ENCODE data around the gene IDH1. TPM values are rescaled to one million over a fixed set of nuclear protein-coding genes. Genes with fewer than 3 reads are reported as not detected.

Gene IDH1
- total and polyA plus RNA-seq, 10 of the 15 experiments (the other 5 are each of a cell fraction or from before 2014, with no cell fraction given) = 39.0 to 114 (median 55.0) TPM

DNA sequence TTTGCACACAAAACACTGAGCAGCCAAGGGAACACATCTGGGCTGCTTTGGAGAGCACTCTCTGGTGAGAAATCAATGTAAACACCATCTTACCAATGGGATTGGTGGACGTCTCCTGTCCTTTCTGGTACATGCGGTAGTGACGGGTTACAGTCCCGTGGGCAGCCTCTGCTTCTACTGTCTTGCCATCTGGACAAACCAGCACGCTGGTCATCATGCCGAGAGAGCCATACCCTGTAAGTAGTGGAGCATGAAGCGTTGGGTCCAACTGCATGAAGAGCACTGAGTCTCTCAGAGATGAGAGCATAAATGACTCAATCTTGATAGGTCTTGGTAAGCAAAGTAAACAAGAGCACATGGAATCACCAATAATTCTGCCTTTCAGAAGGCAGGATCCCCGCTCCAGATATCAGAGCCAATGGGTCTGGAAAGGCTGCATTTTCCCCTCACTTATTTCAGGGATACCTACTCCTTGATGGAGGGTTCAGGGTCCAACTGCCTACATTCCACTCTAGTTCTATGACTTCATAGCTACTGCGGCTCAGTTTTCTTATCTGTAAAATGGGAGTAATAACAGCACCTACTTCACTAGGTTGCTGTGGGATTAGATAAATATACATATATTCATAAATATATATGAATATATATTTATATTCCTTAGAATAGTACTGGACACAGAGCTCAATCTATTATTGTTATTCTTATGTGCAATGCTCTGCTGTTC is 14.9 kb downstream of the IDH1 start (continued):
- TF ChIP-seq, protein P1, sequence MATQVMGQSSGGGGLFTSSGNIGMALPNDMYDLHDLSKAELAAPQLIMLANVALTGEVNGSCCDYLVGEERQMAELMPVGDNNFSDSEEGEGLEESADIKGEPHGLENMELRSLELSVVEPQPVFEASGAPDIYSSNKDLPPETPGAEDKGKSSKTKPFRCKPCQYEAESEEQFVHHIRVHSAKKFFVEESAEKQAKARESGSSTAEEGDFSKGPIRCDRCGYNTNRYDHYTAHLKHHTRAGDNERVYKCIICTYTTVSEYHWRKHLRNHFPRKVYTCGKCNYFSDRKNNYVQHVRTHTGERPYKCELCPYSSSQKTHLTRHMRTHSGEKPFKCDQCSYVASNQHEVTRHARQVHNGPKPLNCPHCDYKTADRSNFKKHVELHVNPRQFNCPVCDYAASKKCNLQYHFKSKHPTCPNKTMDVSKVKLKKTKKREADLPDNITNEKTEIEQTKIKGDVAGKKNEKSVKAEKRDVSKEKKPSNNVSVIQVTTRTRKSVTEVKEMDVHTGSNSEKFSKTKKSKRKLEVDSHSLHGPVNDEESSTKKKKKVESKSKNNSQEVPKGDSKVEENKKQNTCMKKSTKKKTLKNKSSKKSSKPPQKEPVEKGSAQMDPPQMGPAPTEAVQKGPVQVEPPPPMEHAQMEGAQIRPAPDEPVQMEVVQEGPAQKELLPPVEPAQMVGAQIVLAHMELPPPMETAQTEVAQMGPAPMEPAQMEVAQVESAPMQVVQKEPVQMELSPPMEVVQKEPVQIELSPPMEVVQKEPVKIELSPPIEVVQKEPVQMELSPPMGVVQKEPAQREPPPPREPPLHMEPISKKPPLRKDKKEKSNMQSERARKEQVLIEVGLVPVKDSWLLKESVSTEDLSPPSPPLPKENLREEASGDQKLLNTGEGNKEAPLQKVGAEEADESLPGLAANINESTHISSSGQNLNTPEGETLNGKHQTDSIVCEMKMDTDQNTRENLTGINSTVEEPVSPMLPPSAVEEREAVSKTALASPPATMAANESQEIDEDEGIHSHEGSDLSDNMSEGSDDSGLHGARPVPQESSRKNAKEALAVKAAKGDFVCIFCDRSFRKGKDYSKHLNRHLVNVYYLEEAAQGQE (IDR thresholded peaks at IDR 0.05; ENCODE audit: low read depth, low read length) = no peak
- no peak for TF ChIP-seq FOS (IDR thresholded peaks at IDR 0.05; ENCODE audit: borderline replicate concordance, extremely low read depth, insufficient read length)
- TF ChIP-seq ETV6 (conservative IDR thresholded peaks at IDR 0.05 in 1 of 2, IDR thresholded peaks at IDR 0.05 in 1 of 2; ENCODE audit: borderline replicate concordance in 1 of 2, low read depth in 1 of 2) = no peak

DNA sequence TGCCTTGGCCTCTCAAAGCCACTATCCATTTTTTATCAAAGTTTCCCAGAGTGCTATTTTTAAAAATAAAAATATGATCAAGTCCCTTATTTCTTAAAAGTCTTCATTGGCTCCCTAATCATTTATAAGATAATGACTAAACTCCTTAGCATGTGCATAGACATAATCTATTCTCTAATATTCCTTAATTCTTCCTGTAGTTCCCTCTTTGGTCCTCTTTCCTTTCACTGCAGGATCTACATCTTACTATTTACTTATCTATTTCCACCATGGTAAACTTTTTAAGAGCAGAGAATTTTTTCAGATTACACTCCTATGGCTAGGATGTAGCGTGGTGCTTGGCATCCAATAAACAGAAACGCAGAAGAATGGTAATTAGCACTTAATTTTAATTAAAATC is 19.0 kb downstream of the IDH1 start:
- in situ Hi-C loops (cut with MboI) = no loop called here
- RAD21 ChIA-PET (ENCODE audit: unreplicated experiment) = no interaction called here
- H4K20me1 ChIP-seq (ENCODE audit: control insufficient read depth, insufficient read depth) = no peaks in the 10 kb centered on the region
- POLR2A ChIA-PET = no interaction called here
- ATAC-seq = no peak
- no peaks in the 10 kb centered on the region for H3K4me1 ChIP-seq (ENCODE audit: control insufficient read depth, insufficient read depth, low read length)
- CTCF ChIA-PET = no interaction called here
- intact Hi-C loops (cut with micrococcal nuclease; ENCODE audit: unreplicated experiment) = no loop called here
- H3K27me3 ChIP-seq (replicated peaks in 1 of 2; ENCODE audit: control insufficient read depth in 2 of 2, insufficient read depth in 2 of 2, low read length in 1 of 2) = no peaks in the 10 kb centered on the region
- DNase-seq (ENCODE audit: low read depth, low spot score) = no peak
- no peaks in the 10 kb centered on the region for H3K79me2 ChIP-seq (ENCODE audit: control insufficient read depth, insufficient read depth, low read length)
- no peak overlapping the region for H3K4me2 ChIP-seq (ENCODE audit: control insufficient read depth, insufficient read depth)
- H3K9ac ChIP-seq (ENCODE audit: control insufficient read depth, insufficient read depth, low read length) = no peak overlapping the region
- no peak overlapping the region for H3K27ac ChIP-seq (ENCODE audit: control insufficient read depth, insufficient read depth)
- no peak for FAIRE-seq
- BruUV-seq (replicated peaks) = no TSS peak
- 92% methylated on average over 2 of the region's 2 CpGs for WGBS (ENCODE audit: insufficient coverage, insufficient replicate concordance, low lambda C conversion rate, missing lambda C conversion rate)
- SMC1A ChIA-PET (ENCODE audit: uncharacterized antibody, unreplicated experiment) = no interaction called here
- peaks cover 0 to 4% of the 10 kb centered on the region in 2 experiments; a peak in 3 of 4 replicates for H3K36me3 ChIP-seq (ENCODE audit: control insufficient read depth in 2 of 2, insufficient read depth in 2 of 2, low read length in 1 of 2)
- H3K9me3 ChIP-seq (replicated peaks; ENCODE audit: control insufficient read depth, insufficient read depth, low read length) = 0 out of 3 replicates have a peak, but pooled peaks cover 2% of the 10 kb centered on the region
- no peak overlapping the region for H2AFZ ChIP-seq (ENCODE audit: control insufficient read depth, low read depth, low read length)
- TF ChIP-seq, protein P2, sequence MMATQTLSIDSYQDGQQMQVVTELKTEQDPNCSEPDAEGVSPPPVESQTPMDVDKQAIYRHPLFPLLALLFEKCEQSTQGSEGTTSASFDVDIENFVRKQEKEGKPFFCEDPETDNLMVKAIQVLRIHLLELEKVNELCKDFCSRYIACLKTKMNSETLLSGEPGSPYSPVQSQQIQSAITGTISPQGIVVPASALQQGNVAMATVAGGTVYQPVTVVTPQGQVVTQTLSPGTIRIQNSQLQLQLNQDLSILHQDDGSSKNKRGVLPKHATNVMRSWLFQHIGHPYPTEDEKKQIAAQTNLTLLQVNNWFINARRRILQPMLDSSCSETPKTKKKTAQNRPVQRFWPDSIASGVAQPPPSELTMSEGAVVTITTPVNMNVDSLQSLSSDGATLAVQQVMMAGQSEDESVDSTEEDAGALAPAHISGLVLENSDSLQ (IDR thresholded peaks at IDR 0.05) = no peak
- TF ChIP-seq ZNF24 (IDR thresholded peaks at IDR 0.05) (no peak), BCL11A (IDR thresholded peaks at IDR 0.05; ENCODE audit: low read depth, low read length) (no peak), ETV6 (conservative IDR thresholded peaks at IDR 0.05 in 1 of 2, IDR thresholded peaks at IDR 0.05 in 1 of 2; ENCODE audit: borderline replicate concordance in 1 of 2, low read depth in 1 of 2) (no peak)
- H3K4me3 ChIP-seq = no peak overlapping the region
